GM12801 (cell line): Measurements from ENCODE around the gene TCN2.

Experiments
- CTCF ChIP-seq: IDR thresholded peaks from one replicate; pipeline ENCODE4 v1.5.1; 2011; ENCODE audit warnings: control low read depth; ENCODE audit not compliant: insufficient read length; ENCODE audit errors: extremely low read depth

TCN2 gene

GRCh38 chr22:30615543-30615954 is 8.6 kb downstream of the TCN2 start:
- TF ChIP-seq CTCF, result no peak

GRCh38 chr22:30617819-30618218 is 10.8 kb downstream of the TCN2 start:
- TF ChIP-seq CTCF, result no peak

- no peak for TF ChIP-seq CTCF
Measured at GRCh38 chr22:30626413-30626812, 19.4 kb downstream of the TCN2 start.

GRCh38 chr22:30627471-30627870 is 20.5 kb downstream of the TCN2 start:
- TF ChIP-seq CTCF, result no peak

- no peak for TF ChIP-seq CTCF
Measured at GRCh38 chr22:30628491-30628890, 21.5 kb downstream of the TCN2 start.

GRCh38 chr22:30634471-30635233 is 27.7 kb downstream of the TCN2 start:
- TF ChIP-seq CTCF, result peak; percentile 43

GRCh38 chr22:30635273-30636225 is 28.6 kb downstream of the TCN2 start, which contains the start of gene SLC35E4:
TSS of gene SLC35E4 (plus strand) at chr22:30635781. CDS start at chr22:30636451, 670 bp downstream.
- TF ChIP-seq CTCF, result no peak
